ENCODE results near the gene RPA1. TPM values are rescaled to one million over a fixed set of nuclear protein-coding genes. Genes with fewer than 3 reads are reported as not detected.

Gene RPA1
- total and polyA plus RNA-seq, 2 of the 8 experiments (the other 6 are each of a cell fraction or from before 2014, with no cell fraction given), result 79.1 to 194 TPM

GRCh38 chr17:1888741-1889140 lies 58.9 kb downstream of the RPA1 start:
- Histone ChIP-seq H4K8ac (ENCODE audit: extremely low read depth, insufficient read depth, low read length) (no peak overlapping the region), H2BK15ac (ENCODE audit: low read length) (no peak overlapping the region), H3K27ac (ENCODE audit: low read depth, low read length) (no peak overlapping the region), H3K18ac (ENCODE audit: extremely low read depth, low read length) (no peak overlapping the region), H3K9me3 (ENCODE audit: insufficient read depth in 2 of 2, low read depth in 1 of 2, low read length in 1 of 2) (no peaks in the 10 kb centered on the region), H4K91ac (replicated peaks; ENCODE audit: insufficient read length, low read length) (no peak overlapping the region), H2AK5ac (ENCODE audit: low read depth, low read length) (no peak overlapping the region), H3K27me3 (replicated peaks in 1 of 4; ENCODE audit: control insufficient read depth in 3 of 4, extremely low read depth in 1 of 4, insufficient read depth in 3 of 4, low read length in 3 of 4) (no peaks in the 10 kb centered on the region), H3K79me1 (ENCODE audit: low read depth, low read length) (no peaks in the 10 kb centered on the region; the same call in 1 of the 2 replicates), H3K36me3 (ENCODE audit: control insufficient read depth in 2 of 4, insufficient read depth in 4 of 4, low read length in 3 of 4) (peaks cover 22 to 80% (median 59%) of the 10 kb centered on the region in 4 experiments), H3K4me2 (ENCODE audit: insufficient read depth in 1 of 2, low read depth in 2 of 2, low read length in 2 of 2) (no peak overlapping the region), H2BK120ac (replicated peaks; ENCODE audit: low read depth, low read length) (no peak overlapping the region), H3K23me2 (ENCODE audit: low read depth, low read length) (0 out of 2 replicates have a peak, but pooled peaks cover 1% of the 10 kb centered on the region), H3K4me1 (replicated peaks in 1 of 4; ENCODE audit: control insufficient read depth in 3 of 4, insufficient read depth in 4 of 4, low read length in 3 of 4) (no peaks in the 10 kb centered on the region), H3K4ac (replicated peaks; ENCODE audit: insufficient read length, low read depth, low read length) (no peak overlapping the region), H2BK12ac (ENCODE audit: low read depth, low read length) (no peak overlapping the region), H4K5ac (ENCODE audit: insufficient read length, low read depth, low read length) (no peak overlapping the region), H2BK20ac (ENCODE audit: low read length) (no peak overlapping the region), H3K9ac (replicated peaks in 1 of 4; ENCODE audit: extremely low read depth in 1 of 4, low read depth in 3 of 4, low read length in 3 of 4) (no peak overlapping the region), H3K14ac (ENCODE audit: insufficient read length) (no peak overlapping the region), H2BK5ac (ENCODE audit: low read depth, low read length) (no peak overlapping the region), H3K56ac (replicated peaks; ENCODE audit: insufficient read length, low read depth, low read length) (no peak overlapping the region), H3K23ac (ENCODE audit: insufficient read length) (no peak overlapping the region), H3K79me2 (ENCODE audit: control insufficient read depth in 1 of 2, insufficient read depth in 2 of 2, low read length in 2 of 2) (no peaks in the 10 kb centered on the region), H3K4me3 (ENCODE audit: extremely low read depth in 1 of 4, insufficient read depth in 2 of 4, low read depth in 3 of 4, low read length in 4 of 4) (no peak overlapping the region), H2AFZ (ENCODE audit: low read length) (no peak overlapping the region), H4K20me1 (replicated peaks in 1 of 2; ENCODE audit: control insufficient read depth in 1 of 2, insufficient read depth in 2 of 2, low read length in 2 of 2) (peaks cover 7 to 10% of the 10 kb centered on the region in 2 experiments)
- FAIRE-seq (no peak), DNase-seq (ENCODE audit: low read depth in 1 of 2, low spot score in 2 of 2) (no peak)
- no peak for TF ChIP-seq JUN (IDR thresholded peaks at IDR 0.05; ENCODE audit: low read depth, low read length)
- TF ChIP-seq SIN3A (conservative IDR thresholded peaks at IDR 0.05 in 1 of 2, IDR thresholded peaks at IDR 0.05 in 1 of 2; ENCODE audit: low read depth in 1 of 2, low read length in 2 of 2), result no peak
- ChIA-PET POLR2A (ENCODE audit: partially characterized antibody) (no interaction called here), CTCF (ENCODE audit: partially characterized antibody) (interaction anchor here (1.8 kb wide), 1 partner anchor 20 kb away, joined by 6 read pairs; no protein-coding TSS in a partner anchor)
- WGBS, 2 experiments (ENCODE audit: extremely low coverage in 1 of 2, insufficient coverage in 1 of 2, insufficient read length in 1 of 2, insufficient replicate concordance in 2 of 2, low coverage in 1 of 2, low lambda C conversion rate in 2 of 2, missing lambda C conversion rate in 1 of 2), result 86% methylated on average over 14 of the region's 14 CpGs; no CpG with 5 or more reads in 1 of the 2 experiments

All from H1 (cell line).